GM18526 (cell line): ENCODE data around the gene PPTC7.
A peak's percentile ranks its signal among the peaks of the same experiment; 100 is the strongest.

Source experiments
- POLR2A ChIP-seq: IDR thresholded peaks from 3 replicates; pipeline ENCODE4 v1.6.1; 2011; ENCODE audit not compliant: insufficient read length; ENCODE audit errors: extremely low read depth

Gene PPTC7

GRCh38 chr12:110591451-110592051, 8.4 kb upstream of the PPTC7 start:
- no peak for TF ChIP-seq POLR2A

DNA sequence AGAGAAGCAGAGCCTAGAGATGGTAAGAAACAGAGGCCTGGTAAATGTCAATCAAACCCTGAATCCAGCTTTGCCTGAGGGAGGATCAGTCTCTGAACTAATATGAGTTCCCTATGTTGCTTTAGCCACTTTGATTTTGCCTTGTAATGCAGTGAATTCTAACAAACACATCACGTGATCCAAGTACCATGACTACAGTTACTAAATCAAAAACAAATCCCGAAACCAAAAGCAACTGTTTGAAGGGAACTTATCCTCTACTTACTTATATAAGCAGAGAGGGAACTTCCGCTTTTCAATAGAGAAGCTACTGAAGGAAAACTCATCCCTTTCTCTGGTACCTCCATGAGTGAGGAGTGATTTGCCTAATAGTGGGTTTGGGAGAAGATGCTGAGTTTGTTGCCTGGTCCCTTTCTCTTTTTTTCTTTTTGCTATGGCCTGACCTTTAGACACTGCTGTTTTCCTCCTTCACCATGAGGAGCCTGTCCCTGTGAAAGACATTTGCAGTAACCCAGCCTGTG, 7.7 kb upstream of the PPTC7 start:
- TF ChIP-seq POLR2A = no peak

GRCh38 chr12:110590059-110590458, 6.9 kb upstream of the PPTC7 start:
- no peak for TF ChIP-seq POLR2A

- no peak for TF ChIP-seq POLR2A
These were observed 2.2 kb upstream of the PPTC7 start for GRCh38 chr12:110585231-110585799.

DNA sequence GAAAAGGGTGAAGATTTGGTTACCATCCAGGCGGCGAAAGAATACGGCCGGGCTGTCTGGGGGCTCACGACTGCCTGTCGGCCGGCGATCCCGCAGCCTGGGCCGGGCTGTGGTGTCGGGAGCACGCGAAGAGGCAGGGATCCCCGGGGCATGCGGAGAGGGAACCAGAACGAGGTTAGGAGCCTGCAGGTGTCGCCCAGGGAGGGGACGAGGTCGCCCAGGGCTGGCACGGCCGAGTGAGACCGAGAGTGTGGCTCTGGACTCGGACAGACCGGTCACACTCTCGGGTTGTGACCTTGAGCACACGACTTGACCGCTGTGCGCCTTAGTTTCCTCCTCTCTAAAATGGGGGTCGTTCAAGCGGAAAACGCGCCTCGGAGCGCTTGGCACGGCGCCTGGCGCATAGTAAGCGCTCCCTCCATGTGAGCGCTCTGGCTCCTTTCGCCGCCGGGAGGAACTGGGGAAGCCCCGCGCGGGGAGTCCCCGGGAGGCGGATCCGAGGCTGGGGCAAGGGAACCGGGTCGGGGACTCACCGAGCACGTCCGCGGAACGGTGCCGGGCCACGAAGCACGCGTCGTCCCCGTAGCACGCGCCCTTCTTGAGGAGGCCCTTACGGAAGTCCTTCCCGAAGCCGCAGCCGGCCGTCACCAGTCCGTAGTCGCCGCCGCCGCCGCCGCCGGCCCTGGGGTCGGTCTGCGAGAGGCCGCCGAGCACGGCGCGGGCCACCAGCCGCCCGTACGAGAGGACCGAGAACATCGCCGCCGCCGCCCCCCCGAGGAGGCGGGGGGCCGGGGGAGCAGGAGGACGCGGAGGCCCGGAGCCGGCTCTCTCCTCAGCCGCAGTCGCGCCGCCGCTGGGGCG, 612 bp downstream of the PPTC7 start:
- TF ChIP-seq POLR2A = peak; percentile 28

GRCh38 chr12:110581931-110582275, 1.2 kb downstream of the PPTC7 start:
- TF ChIP-seq POLR2A = no peak

DNA sequence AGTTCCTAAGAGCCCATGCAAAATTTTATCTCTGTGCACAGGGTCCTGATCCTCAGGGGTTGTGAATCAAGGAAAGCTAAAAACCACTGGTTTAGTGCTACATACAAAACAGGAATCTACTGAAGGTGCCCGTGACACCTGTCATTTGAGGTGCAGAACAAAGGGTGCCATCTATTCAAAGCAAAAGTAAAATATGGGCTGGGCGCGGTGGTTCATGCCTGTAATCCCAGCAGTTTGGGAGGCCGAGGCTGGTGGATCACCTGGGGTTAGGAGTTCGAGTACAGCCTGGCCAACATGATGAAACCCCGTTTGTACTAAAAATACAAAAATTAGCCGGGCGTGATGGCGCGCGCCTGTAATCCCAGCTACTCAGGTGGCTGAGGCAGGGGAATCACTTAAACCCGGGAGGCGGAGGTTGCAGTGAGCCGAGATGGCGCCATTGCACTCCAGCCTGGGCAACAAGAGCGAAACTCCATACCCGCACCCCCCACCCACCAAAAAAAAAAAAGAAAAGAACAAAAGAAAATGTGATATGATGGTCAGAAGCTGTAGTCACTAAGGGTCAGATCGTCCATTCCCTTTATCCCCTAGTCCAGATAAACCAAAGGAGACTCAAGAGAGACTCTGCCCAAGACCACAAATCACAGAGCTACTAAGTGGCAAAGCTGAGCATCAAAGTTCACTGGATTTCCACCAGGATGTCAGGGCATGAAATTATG, 3.4 kb downstream of the PPTC7 start:
- TF ChIP-seq POLR2A = no peak

GRCh38 chr12:110578694-110579534, 4.2 kb downstream of the PPTC7 start:
- TF ChIP-seq POLR2A = no peak

DNA sequence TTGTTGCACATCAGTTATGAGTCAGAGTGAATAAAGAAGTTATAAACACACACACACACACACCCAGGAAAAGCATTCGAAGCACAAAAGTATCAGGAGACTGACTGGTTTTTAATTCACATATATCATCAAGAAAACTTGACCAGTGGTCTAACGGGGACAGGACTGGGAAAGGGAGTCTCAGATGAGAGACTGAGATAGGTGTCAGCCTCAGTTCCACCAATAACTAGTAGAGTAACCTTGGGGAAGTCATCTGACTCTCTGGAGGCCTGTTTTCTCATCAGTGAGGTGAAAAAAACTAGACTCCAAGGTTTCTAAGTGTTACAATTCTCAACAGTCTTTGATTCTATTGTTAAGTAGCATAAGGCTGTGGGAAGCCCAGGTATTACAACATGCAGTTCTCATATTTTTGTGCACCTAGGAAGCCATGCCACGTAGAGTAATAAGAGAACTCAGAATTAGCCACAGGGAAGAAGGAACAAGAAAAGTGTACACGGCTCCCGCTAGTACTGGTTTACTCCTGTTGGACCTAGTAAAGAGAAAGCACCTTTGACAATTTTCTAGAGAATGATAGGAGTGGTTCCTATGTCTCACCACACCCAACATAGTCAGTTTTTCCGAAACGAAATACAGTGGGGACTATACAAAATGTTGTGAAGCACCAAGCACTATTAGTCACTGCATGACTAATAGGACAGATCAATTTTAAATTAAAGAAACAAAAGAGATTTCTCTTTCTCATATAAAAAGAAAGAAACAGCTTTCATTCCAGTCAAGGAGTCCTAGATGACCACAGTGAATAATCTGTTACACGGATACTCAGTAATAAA, 5.0 kb downstream of the PPTC7 start:
- no peak for TF ChIP-seq POLR2A

- TF ChIP-seq POLR2A = no peak
These were observed 6.6 kb downstream of the PPTC7 start for GRCh38 chr12:110576504-110576903.

DNA sequence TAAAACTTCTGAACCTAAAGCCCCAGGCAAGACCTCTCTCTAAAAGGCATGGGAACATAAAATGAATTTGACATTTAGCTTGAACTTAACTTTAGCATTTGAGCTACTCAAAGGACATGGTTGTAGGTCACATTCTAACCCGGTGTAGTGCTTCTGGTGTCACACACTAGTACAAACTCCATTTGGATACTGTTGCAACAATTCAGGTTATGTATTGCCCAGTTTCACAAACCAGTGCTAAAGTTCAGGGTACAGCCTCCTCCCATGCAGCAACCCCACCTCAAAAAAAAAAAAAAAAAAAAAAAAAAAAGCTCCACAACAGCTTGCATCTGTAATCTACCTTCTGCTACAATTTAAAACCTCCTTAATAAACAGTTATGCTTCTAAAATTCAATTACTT, 7.8 kb downstream of the PPTC7 start:
- TF ChIP-seq POLR2A = no peak

GRCh38 chr12:110574044-110574443, 9.1 kb downstream of the PPTC7 start:
- TF ChIP-seq POLR2A = no peak

GRCh38 chr12:110568752-110569151, 14.4 kb downstream of the PPTC7 start:
- no peak for TF ChIP-seq POLR2A

- no peak for TF ChIP-seq POLR2A
These were observed 16.1 kb downstream of the PPTC7 start for GRCh38 chr12:110566993-110567392.
